Keratinocyte (primary cell): Measurements from ENCODE around the gene SOHLH2. TPM values are rescaled to one million over a fixed set of nuclear protein-coding genes. Genes with fewer than 3 reads are reported as not detected.

Source experiments
- DNase-seq: peaks from one replicate; pipeline ENCODE4 v3.0.0-alpha.2; 2011; ENCODE audit warnings: low read depth, missing footprints, low spot score
- FAIRE-seq: peaks from 2 replicates; lab custom pipeline; 2011; peaks lifted over from hg19 to GRCh38; lab: Jason Lieb, UNC
- H2AFZ ChIP-seq: 2 replicates; pipeline ENCODE4 v1.6.0; 2012; ENCODE audit warnings: low read length, control low read depth, inconsistent platforms; ENCODE audit not compliant: control insufficient read depth
- H3K27ac ChIP-seq: 2 replicates; pipeline ENCODE4 v1.5.1; 2011; ENCODE audit warnings: low read length; ENCODE audit not compliant: control insufficient read depth, insufficient read depth
- H3K27me3 ChIP-seq: 3 replicates; pipeline ENCODE4 v1.6.0; 2011; ENCODE audit warnings: low read length; ENCODE audit not compliant: control insufficient read depth, insufficient read depth; ENCODE audit errors: extremely low read depth
- H3K36me3 ChIP-seq, 2 experiments: 2 replicates in 1 of 2; 3 replicates in 1 of 2; pipeline ENCODE4 v1.5.1; 2011; ENCODE audit warnings: low read length in 2 of 2, mild to moderate bottlenecking in 1 of 2; ENCODE audit not compliant: control insufficient read depth in 2 of 2, insufficient read depth in 2 of 2; ENCODE audit errors: extremely low read depth in 1 of 2
- H3K4me1 ChIP-seq: 3 replicates; pipeline ENCODE4 v1.5.1; 2011; ENCODE audit warnings: low read length; ENCODE audit not compliant: control insufficient read depth, insufficient read depth; ENCODE audit errors: extremely low read depth
- H3K4me2 ChIP-seq: 3 replicates; pipeline ENCODE4 v1.6.0; 2011; ENCODE audit warnings: low read depth, low read length; ENCODE audit not compliant: control insufficient read depth, insufficient read depth; ENCODE audit errors: extremely low read depth
- H3K4me3 ChIP-seq, 3 experiments: fragments of 200-600 bp in 1 of 3; sonication (generic) in 1 of 3; 2 replicates in 2 of 3; 3 replicates in 1 of 3; pipeline ENCODE4 v1.5.1; 2011 to 2016; ENCODE audit warnings: low read length in 3 of 3, mild to moderate bottlenecking in 3 of 3, control low read depth in 2 of 3, inconsistent platforms in 1 of 3, low read depth in 1 of 3, mixed read lengths in 1 of 3, mixed run types in 1 of 3, moderate library complexity in 1 of 3; ENCODE audit not compliant: control insufficient read depth in 2 of 3, insufficient read depth in 2 of 3; ENCODE audit errors: extremely low read depth in 1 of 3
- H3K79me2 ChIP-seq: 2 replicates; pipeline ENCODE4 v1.6.0; 2012; ENCODE audit warnings: low read length; ENCODE audit not compliant: control insufficient read depth, insufficient read depth
- H3K9ac ChIP-seq: 3 replicates; pipeline ENCODE4 v1.6.0; 2011; ENCODE audit warnings: low read length; ENCODE audit not compliant: control insufficient read depth, insufficient read depth; ENCODE audit errors: extremely low read depth
- H3K9me1 ChIP-seq: 3 replicates; pipeline ENCODE4 v1.6.0; 2011; ENCODE audit warnings: low read length; ENCODE audit not compliant: control insufficient read depth, insufficient read depth; ENCODE audit errors: extremely low read depth
- H3K9me3 ChIP-seq: 2 replicates; pipeline ENCODE4 v1.5.1; 2012; ENCODE audit warnings: low read depth, low read length; ENCODE audit not compliant: control insufficient read depth
- H4K20me1 ChIP-seq: 3 replicates; pipeline ENCODE4 v1.6.0; 2011; ENCODE audit warnings: low read length; ENCODE audit not compliant: control insufficient read depth, insufficient read depth; ENCODE audit errors: extremely low read depth
- CTCF ChIP-seq, 3 experiments: IDR thresholded peaks in 1 of 3; conservative IDR thresholded peaks in 1 of 3; optimal IDR thresholded peaks in 1 of 3; 2 replicates in 2 of 3; 3 replicates in 1 of 3; pipeline versions ENCODE3 to v1.5.1; 2011; ENCODE audit warnings: low read length in 3 of 3, mild to moderate bottlenecking in 3 of 3, moderate library complexity in 2 of 3, control low read depth in 1 of 3, inconsistent platforms in 1 of 3; ENCODE audit not compliant: insufficient read depth in 2 of 3; ENCODE audit errors: extremely low read depth in 1 of 3
- EZH2 ChIP-seq: IDR thresholded peaks from one replicate; pipeline ENCODE4 v1.6.1; 2012; ENCODE audit warnings: inconsistent platforms, mild to moderate bottlenecking, low read length, moderate library complexity
- dilution Hi-C: fragments of 300-500 bp; cut with MboI; formaldehyde crosslinking; loops from one replicate; pipeline ENCODE4 v1.7.0; 2020; ENCODE audit warnings: low sequenced_read_pairs; ENCODE audit not compliant: extremely low pct_ligation_motif_present
- polyA plus RNA-seq, 5 experiments: library from polyadenylated mRNA; depleted of rRNA in 3 of 5; stranded (reverse) in 3 of 5; stranded (forward) in 1 of 5; unstranded in 1 of 5; fragments of >200 nt; gene quantifications; 1 replicate in 1 of 5; 2 replicates in 3 of 5; 3 replicates in 1 of 5; pipeline versions ENCODE4 v1.2.1 to v1.2.3, GENCODE V29; 2011 to 2012; ENCODE audit warnings: missing spikeins in 2 of 5, low read depth in 1 of 5, low replicate concordance in 1 of 5

SOHLH2 gene
- polyA plus RNA-seq, 1 donor (not counting 4 experiments of a cell fraction or from before 2014, with no cell fraction given) = not detected

- Histone ChIP-seq H3K36me3 (no peaks in the 10 kb centered on the region), H3K79me2 (no peaks in the 10 kb centered on the region), H3K9me1 (no peaks in the 10 kb centered on the region), H3K4me2 (no peak overlapping the region), H3K9me3 (no peaks in the 10 kb centered on the region), H3K27me3 (peaks cover 24% of the 10 kb centered on the region), H3K4me3 (no peak overlapping the region), H3K27ac (no peak overlapping the region), H2AFZ (no peak overlapping the region), H4K20me1 (no peaks in the 10 kb centered on the region), H3K4me1 (no peaks in the 10 kb centered on the region), H3K9ac (no peak overlapping the region)
- DNase-seq (no peak), FAIRE-seq (no peak)
- dilution Hi-C loops = no loop called here
- TF ChIP-seq EZH2 = no peak
- TF ChIP-seq CTCF (optimal IDR thresholded peaks at IDR 0.05 in 1 of 3, IDR thresholded peaks at IDR 0.05 in 1 of 3, conservative IDR thresholded peaks at IDR 0.05 in 1 of 3; ENCODE audit: extremely low read depth in 1 of 3, insufficient read depth in 2 of 3, low read length in 3 of 3) = no peak
Measured at GRCh38 chr13:36134632-36135031, 79.7 kb downstream of the SOHLH2 start.

GRCh38 chr13:36133950-36134626 is 80.3 kb downstream of the SOHLH2 start:
- dilution Hi-C loops = no loop called here
- TF ChIP-seq CTCF (optimal IDR thresholded peaks at IDR 0.05 in 1 of 3, IDR thresholded peaks at IDR 0.05 in 1 of 3, conservative IDR thresholded peaks at IDR 0.05 in 1 of 3; ENCODE audit: extremely low read depth in 1 of 3, insufficient read depth in 2 of 3, low read length in 3 of 3) (no peak), EZH2 (no peak)
- Histone ChIP-seq H3K9me3 (no peaks in the 10 kb centered on the region), H4K20me1 (no peaks in the 10 kb centered on the region), H3K9me1 (no peaks in the 10 kb centered on the region), H3K4me3 (no peak overlapping the region), H3K4me2 (no peak overlapping the region), H3K4me1 (no peaks in the 10 kb centered on the region), H3K79me2 (no peaks in the 10 kb centered on the region), H3K9ac (no peak overlapping the region), H3K27ac (no peak overlapping the region), H3K27me3 (peaks cover 30% of the 10 kb centered on the region), H2AFZ (no peak overlapping the region), H3K36me3 (no peaks in the 10 kb centered on the region)
- DNase-seq (no peak), FAIRE-seq (no peak)
